OCI-LY7 (cell line): Measurements from ENCODE around the gene SMARCAL1. TPM values are rescaled to one million over a fixed set of nuclear protein-coding genes. Genes with fewer than 3 reads are reported as not detected.

Experiments used
- BruUV-seq: library from RNA; stranded (reverse); fragments of 400-500 nt; replicated peaks from 2 replicates; lab custom pipeline; 2021; lab: Mats Ljungman, UMichigan
- CTCF ChIA-PET: fragments of 300-600 bp; sonication (Branson Sonifier 250); formaldehyde crosslinking; loops from one replicate; lab custom pipeline; 2022; ENCODE audit warnings: antibody characterized with exemption; ENCODE audit not compliant: unreplicated experiment; lab: Charles Lee
- POLR2A ChIA-PET: fragments of 300-600 bp; sonication (Branson Sonifier 250); formaldehyde crosslinking; loops from one replicate; lab custom pipeline; 2022; ENCODE audit warnings: antibody characterized with exemption; lab: Charles Lee
- DNase-seq: peaks from one replicate; pipeline ENCODE4 v3.0.0-alpha.2; 2015; ENCODE audit warnings: low spot score
- H2AFZ ChIP-seq: fragments of 200-600 bp; sonication (generic), shearing (Covaris generic); 2 replicates; pipeline ENCODE4 v1.6.1; 2014; ENCODE audit warnings: mild to moderate bottlenecking, antibody characterized with exemption, low read length, moderate library complexity
- H3K27ac ChIP-seq: fragments of 200-600 bp; sonication (generic); 2 replicates; pipeline ENCODE4 v1.5.1; 2014; ENCODE audit warnings: mixed run types, low read depth, mild to moderate bottlenecking, moderate library complexity, low read length, inconsistent platforms; ENCODE audit not compliant: poor library complexity, severe bottlenecking
- H3K36me3 ChIP-seq: fragments of 200-600 bp; sonication (generic); 2 replicates; pipeline ENCODE4 v1.6.1; 2014; ENCODE audit warnings: mild to moderate bottlenecking, antibody characterized with exemption, low read length, moderate library complexity, mixed read lengths; ENCODE audit not compliant: insufficient read depth
- H3K4me1 ChIP-seq: fragments of 200-600 bp; sonication (generic); 2 replicates; pipeline ENCODE4 v1.5.1; 2014; ENCODE audit warnings: mild to moderate bottlenecking, low read length; ENCODE audit not compliant: insufficient read depth, poor library complexity, severe bottlenecking
- H3K4me2 ChIP-seq: fragments of 200-600 bp; sonication (generic); 2 replicates; pipeline ENCODE4 v1.6.1; 2014; ENCODE audit warnings: mild to moderate bottlenecking, low read length
- H3K4me3 ChIP-seq: fragments of 200-600 bp; sonication (generic); 2 replicates; pipeline ENCODE4 v1.5.1; 2014; ENCODE audit warnings: mild to moderate bottlenecking, low read depth, low read length; ENCODE audit not compliant: poor library complexity, severe bottlenecking
- H3K79me2 ChIP-seq: fragments of 200-600 bp; sonication (generic); 2 replicates; pipeline ENCODE4 v1.6.1; 2016; ENCODE audit warnings: low read depth, mild to moderate bottlenecking, low read length, moderate library complexity, mixed read lengths; ENCODE audit not compliant: insufficient read depth
- H3K9me2 ChIP-seq: fragments of 200-600 bp; sonication (generic); 2 replicates; pipeline ENCODE4 v1.6.1; 2016; ENCODE audit warnings: mild to moderate bottlenecking, low read length, mixed read lengths; ENCODE audit not compliant: insufficient read depth
- H3K9me3 ChIP-seq: fragments of 200-600 bp; sonication (generic); 2 replicates; pipeline ENCODE4 v1.6.1; 2014; ENCODE audit warnings: mild to moderate bottlenecking, mixed run types, low read length, mixed read lengths
- H4K20me1 ChIP-seq: fragments of 200-600 bp; sonication (generic); 2 replicates; pipeline ENCODE4 v1.6.1; 2014; ENCODE audit warnings: mild to moderate bottlenecking, antibody characterized with exemption, low read length, moderate library complexity, mixed read lengths; ENCODE audit not compliant: insufficient read depth
- CTCF ChIP-seq: fragments of 200-600 bp; sonication (generic); conservative IDR thresholded peaks from 2 replicates; pipeline ENCODE4 v1.5.1; 2014; ENCODE audit warnings: mild to moderate bottlenecking, antibody characterized with exemption, low read length, moderate library complexity, mixed read lengths
- EZH2phosphoT487 ChIP-seq: fragments of 200-600 bp; sonication (generic); IDR thresholded peaks from 2 replicates; pipeline ENCODE4 v1.6.1; 2018; ENCODE audit warnings: low read depth, borderline replicate concordance, mild to moderate bottlenecking, mixed run types, antibody characterized with exemption, low read length, moderate library complexity, mixed read lengths
- intact Hi-C: fragments of 100-400 bp; cut with micrococcal nuclease; formaldehyde crosslinking; loops from one replicate; pipeline ENCODE4 v1.10.0; 2022; ENCODE audit not compliant: unreplicated experiment
- total RNA-seq, 2 experiments: library from RNA; depleted of rRNA in 1 of 2; stranded (reverse); fragments of >200 nt in 1 of 2; shearing (Covaris generic) in 1 of 2; gene quantifications; 2 replicates each; pipeline ENCODE4 v1.2.3, GENCODE V29; 2014 to 2022

The SMARCAL1 gene
- total RNA-seq, 2 experiments from 2014 or later = 12.2 to 26.1 TPM

DNA sequence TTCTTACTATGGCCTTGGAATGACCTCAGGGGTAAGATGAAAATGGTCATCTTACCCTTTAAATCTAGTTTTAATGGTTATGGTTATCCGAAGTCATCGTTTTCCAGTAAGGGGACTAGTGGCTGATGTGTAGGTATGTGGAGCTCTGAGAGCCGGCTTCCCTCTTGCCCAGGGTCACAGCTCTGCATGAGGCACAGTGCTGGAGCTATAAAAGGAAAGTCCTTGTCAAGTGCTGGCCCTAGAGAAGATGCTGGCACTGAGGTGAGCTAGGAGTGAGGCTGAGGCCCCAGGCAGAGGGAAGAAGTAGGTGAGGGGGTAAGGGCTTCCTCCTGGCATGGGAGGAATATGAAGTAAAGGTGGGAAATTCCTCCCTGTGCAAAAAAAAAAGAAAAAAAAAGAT is 35.0 kb downstream of the SMARCAL1 start:
- H4K20me1 ChIP-seq = no peaks in the 10 kb centered on the region
- H3K36me3 ChIP-seq = peaks cover 60% of the 10 kb centered on the region
- ChIA-PET CTCF (no interaction called here), POLR2A (no interaction called here)
- intact Hi-C loops = no loop called here
- no TSS peak for BruUV-seq
- H3K4me3 ChIP-seq = no peak overlapping the region
- no peak overlapping the region for H3K4me2 ChIP-seq
- DNase-seq = no peak
- H2AFZ ChIP-seq = no peak overlapping the region
- H3K9me2 ChIP-seq = no peaks in the 10 kb centered on the region
- H3K9me3 ChIP-seq = no peaks in the 10 kb centered on the region
- H3K4me1 ChIP-seq = no peaks in the 10 kb centered on the region
- no peaks in the 10 kb centered on the region for H3K79me2 ChIP-seq
- H3K27ac ChIP-seq = no peak overlapping the region
- TF ChIP-seq CTCF = no peak
- TF ChIP-seq EZH2phosphoT487 = no peak

GRCh38 chr2:216448829-216449228 is 36.5 kb downstream of the SMARCAL1 start:
- POLR2A ChIA-PET = interaction anchor here (0.6 kb wide), 2 partner anchors 34 to 352 kb away, joined by 3 read pairs; no protein-coding TSS in a partner anchor
- no peak overlapping the region for H3K27ac ChIP-seq
- CTCF ChIA-PET = no interaction called here
- no TSS peak for BruUV-seq
- H3K79me2 ChIP-seq = no peaks in the 10 kb centered on the region
- no peak overlapping the region for H3K4me3 ChIP-seq
- no peaks in the 10 kb centered on the region for H3K9me2 ChIP-seq
- no peaks in the 10 kb centered on the region for H3K4me1 ChIP-seq
- intact Hi-C loops = no loop called here
- no peak overlapping the region for H2AFZ ChIP-seq
- DNase-seq = no peak
- peaks cover 75% of the 10 kb centered on the region for H3K36me3 ChIP-seq
- no peaks in the 10 kb centered on the region for H3K9me3 ChIP-seq
- no peak overlapping the region for H3K4me2 ChIP-seq
- no peaks in the 10 kb centered on the region for H4K20me1 ChIP-seq
- TF ChIP-seq CTCF (no peak), EZH2phosphoT487 (no peak)

DNA sequence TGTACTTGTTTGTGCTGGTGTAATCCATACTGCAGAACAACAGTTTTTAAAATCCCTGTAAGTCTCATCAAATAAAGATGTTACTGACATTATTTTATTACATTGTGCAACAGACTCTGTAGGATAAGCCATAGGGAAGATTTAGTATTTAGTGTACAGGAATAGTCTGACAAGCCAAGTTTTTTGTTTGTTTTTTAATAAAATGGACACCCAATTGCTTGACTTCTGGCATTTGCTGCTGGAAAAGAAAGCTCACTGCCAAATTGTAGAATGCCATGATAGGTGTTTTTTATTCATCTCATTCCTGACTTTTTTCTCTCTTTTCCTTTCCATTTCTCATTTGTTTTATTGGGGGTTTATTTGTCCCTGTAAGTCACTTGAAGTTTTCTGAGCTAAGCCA is 38.1 kb downstream of the SMARCAL1 start:
- no peaks in the 10 kb centered on the region for H4K20me1 ChIP-seq
- no peak overlapping the region for H3K27ac ChIP-seq
- no peaks in the 10 kb centered on the region for H3K4me1 ChIP-seq
- no peak overlapping the region for H2AFZ ChIP-seq
- intact Hi-C loops = no loop called here
- H3K36me3 ChIP-seq = peaks cover 87% of the 10 kb centered on the region
- no peaks in the 10 kb centered on the region for H3K79me2 ChIP-seq
- DNase-seq = no peak
- H3K4me3 ChIP-seq = no peak overlapping the region
- H3K9me2 ChIP-seq = no peaks in the 10 kb centered on the region
- H3K4me2 ChIP-seq = no peak overlapping the region
- TF ChIP-seq EZH2phosphoT487 = no peak
- no peak for TF ChIP-seq CTCF
- H3K9me3 ChIP-seq = no peaks in the 10 kb centered on the region
- ChIA-PET POLR2A (no interaction called here), CTCF (no interaction called here)
- BruUV-seq = no TSS peak
